Measurements from ENCODE around the gene MVD. TPM values are rescaled to one million over a fixed set of nuclear protein-coding genes. Genes with fewer than 3 reads are reported as not detected.

MVD gene
- total RNA-seq, 1 donor, result 111 TPM

GRCh38 chr16:88661468-88661867 is 1.4 kb downstream of the MVD start:
- DNase-seq (ENCODE audit: low read depth), result no peak
- H3K4me3 ChIP-seq (ENCODE audit: low read depth, low read length), result no peak overlapping the region
- TF ChIP-seq CTCF (IDR thresholded peaks at IDR 0.05; ENCODE audit: insufficient read depth, low read depth, low read length), result no peak

- H3K4me3 ChIP-seq (ENCODE audit: low read depth, low read length), result no peak overlapping the region
- DNase-seq (ENCODE audit: low read depth), result no peak
These were observed 3.7 kb downstream of the MVD start for GRCh38 chr16:88659160-88659559.

GRCh38 chr16:88658714-88659113 is 4.2 kb downstream of the MVD start:
- no peak overlapping the region for H3K4me3 ChIP-seq (ENCODE audit: low read depth, low read length)
- no peak for TF ChIP-seq CTCF (IDR thresholded peaks at IDR 0.05; ENCODE audit: insufficient read depth, low read depth, low read length)
- no peak for DNase-seq (ENCODE audit: low read depth)

More at GRCh38 chr16:88659160-88659559, 3.7 kb downstream of the MVD start:
- no peak for TF ChIP-seq CTCF (IDR thresholded peaks at IDR 0.05; ENCODE audit: insufficient read depth, low read depth, low read length)

GRCh38 chr16:88657371-88657770 is 5.5 kb downstream of the MVD start:
- no peak for TF ChIP-seq CTCF (IDR thresholded peaks at IDR 0.05; ENCODE audit: insufficient read depth, low read depth, low read length)
- DNase-seq (ENCODE audit: low read depth), result no peak
- H3K4me3 ChIP-seq (ENCODE audit: low read depth, low read length), result no peak overlapping the region

- no peak overlapping the region for H3K4me3 ChIP-seq (ENCODE audit: low read depth, low read length)
- TF ChIP-seq CTCF (IDR thresholded peaks at IDR 0.05; ENCODE audit: insufficient read depth, low read depth, low read length), result no peak
- no peak for DNase-seq (ENCODE audit: low read depth)
These were observed 6.5 kb downstream of the MVD start for GRCh38 chr16:88656291-88656980.

GRCh38 chr16:88655733-88656281 is 7.1 kb downstream of the MVD start:
- TF ChIP-seq CTCF (IDR thresholded peaks at IDR 0.05; ENCODE audit: insufficient read depth, low read depth, low read length), result no peak
- no peak for DNase-seq (ENCODE audit: low read depth)
- H3K4me3 ChIP-seq (ENCODE audit: low read depth, low read length), result no peak overlapping the region

Data from fibroblast of villous mesenchyme (primary cell).